Measurements from ENCODE around the gene CCDC63. TPM values are rescaled to one million over a fixed set of nuclear protein-coding genes. Genes with fewer than 3 reads are reported as not detected.

The CCDC63 gene
- total and polyA plus RNA-seq, 9 of the 15 experiments (the other 6 are each of a cell fraction or from before 2014, with no cell fraction given) = not detected

DNA sequence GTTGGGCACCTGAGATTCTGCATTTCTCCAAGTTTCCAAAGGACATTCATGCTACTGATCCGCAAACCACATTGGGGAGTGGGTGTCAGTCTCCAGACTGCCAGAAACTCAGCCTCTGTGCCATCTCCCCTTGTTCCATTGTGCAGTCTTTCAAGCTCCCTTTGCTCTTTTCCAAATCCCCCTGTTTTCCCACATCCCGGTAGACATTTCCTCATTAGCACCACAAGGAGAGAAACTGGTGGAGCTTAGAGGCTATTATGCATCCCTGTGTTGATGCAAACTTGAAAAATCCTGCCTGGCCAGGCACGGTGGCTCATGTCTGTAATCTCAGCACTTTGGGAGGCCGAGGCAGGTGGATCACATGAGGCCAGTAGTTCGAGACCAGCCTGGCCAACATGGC is 10.7 kb downstream of the CCDC63 start:
- Histone ChIP-seq H3K9me3 (replicated peaks; ENCODE audit: control insufficient read depth, insufficient read depth, low read depth, low read length) (no peaks in the 10 kb centered on the region), H2AFZ (ENCODE audit: low read depth, low read length) (no peak overlapping the region), H3K9me1 (ENCODE audit: control insufficient read depth, insufficient read depth, low read length) (no peaks in the 10 kb centered on the region), H4K20me1 (replicated peaks; ENCODE audit: control insufficient read depth, insufficient read depth, low read length) (no peaks in the 10 kb centered on the region), H3K4me1 (replicated peaks in 1 of 2; ENCODE audit: control insufficient read depth in 2 of 2, insufficient read depth in 2 of 2, low read length in 2 of 2) (no peaks in the 10 kb centered on the region; a peak in 1 of 5 replicates), H3K9ac (ENCODE audit: insufficient read depth in 1 of 2, low read depth in 2 of 2, low read length in 2 of 2) (no peak overlapping the region), H3K4me2 (ENCODE audit: insufficient read depth, low read length) (no peak overlapping the region), H3K27ac (ENCODE audit: extremely low read depth, low read depth, low read length) (no peak overlapping the region), H3K79me2 (ENCODE audit: control insufficient read depth, insufficient read depth, low read length) (no peaks in the 10 kb centered on the region), H3K4me3 (no peak overlapping the region), H3K27me3 (ENCODE audit: control insufficient read depth in 2 of 2, insufficient read depth in 2 of 2, low read length in 2 of 2) (peaks cover 11 to 34% of the 10 kb centered on the region in 2 experiments), H3K36me3 (ENCODE audit: control insufficient read depth, insufficient read depth, low read length) (no peaks in the 10 kb centered on the region)
- CTCF ChIA-PET (ENCODE audit: low intra/inter-chr PET ratio) = interaction anchor here (0.6 kb wide), 1 partner anchor 1005 kb away, joined by 3 read pairs; no protein-coding TSS in a partner anchor
- WGBS (ENCODE audit: insufficient coverage, low coverage, missing lambda C conversion rate) = 13% methylated on average over 5 of the region's 5 CpGs
- no peak for FAIRE-seq
- in situ Hi-C loops (cut with MboI) (no loop called here), intact Hi-C loops (cut with micrococcal nuclease) (no loop called here)
- ATAC-seq = no peak
- no peak for DNase-seq (ENCODE audit: extremely low read depth in 1 of 4, low spot score in 3 of 4)
- POLR2A ChIA-PET = no interaction called here
- BruUV-seq (replicated peaks) = no TSS peak
- TF ChIP-seq, protein P1, sequence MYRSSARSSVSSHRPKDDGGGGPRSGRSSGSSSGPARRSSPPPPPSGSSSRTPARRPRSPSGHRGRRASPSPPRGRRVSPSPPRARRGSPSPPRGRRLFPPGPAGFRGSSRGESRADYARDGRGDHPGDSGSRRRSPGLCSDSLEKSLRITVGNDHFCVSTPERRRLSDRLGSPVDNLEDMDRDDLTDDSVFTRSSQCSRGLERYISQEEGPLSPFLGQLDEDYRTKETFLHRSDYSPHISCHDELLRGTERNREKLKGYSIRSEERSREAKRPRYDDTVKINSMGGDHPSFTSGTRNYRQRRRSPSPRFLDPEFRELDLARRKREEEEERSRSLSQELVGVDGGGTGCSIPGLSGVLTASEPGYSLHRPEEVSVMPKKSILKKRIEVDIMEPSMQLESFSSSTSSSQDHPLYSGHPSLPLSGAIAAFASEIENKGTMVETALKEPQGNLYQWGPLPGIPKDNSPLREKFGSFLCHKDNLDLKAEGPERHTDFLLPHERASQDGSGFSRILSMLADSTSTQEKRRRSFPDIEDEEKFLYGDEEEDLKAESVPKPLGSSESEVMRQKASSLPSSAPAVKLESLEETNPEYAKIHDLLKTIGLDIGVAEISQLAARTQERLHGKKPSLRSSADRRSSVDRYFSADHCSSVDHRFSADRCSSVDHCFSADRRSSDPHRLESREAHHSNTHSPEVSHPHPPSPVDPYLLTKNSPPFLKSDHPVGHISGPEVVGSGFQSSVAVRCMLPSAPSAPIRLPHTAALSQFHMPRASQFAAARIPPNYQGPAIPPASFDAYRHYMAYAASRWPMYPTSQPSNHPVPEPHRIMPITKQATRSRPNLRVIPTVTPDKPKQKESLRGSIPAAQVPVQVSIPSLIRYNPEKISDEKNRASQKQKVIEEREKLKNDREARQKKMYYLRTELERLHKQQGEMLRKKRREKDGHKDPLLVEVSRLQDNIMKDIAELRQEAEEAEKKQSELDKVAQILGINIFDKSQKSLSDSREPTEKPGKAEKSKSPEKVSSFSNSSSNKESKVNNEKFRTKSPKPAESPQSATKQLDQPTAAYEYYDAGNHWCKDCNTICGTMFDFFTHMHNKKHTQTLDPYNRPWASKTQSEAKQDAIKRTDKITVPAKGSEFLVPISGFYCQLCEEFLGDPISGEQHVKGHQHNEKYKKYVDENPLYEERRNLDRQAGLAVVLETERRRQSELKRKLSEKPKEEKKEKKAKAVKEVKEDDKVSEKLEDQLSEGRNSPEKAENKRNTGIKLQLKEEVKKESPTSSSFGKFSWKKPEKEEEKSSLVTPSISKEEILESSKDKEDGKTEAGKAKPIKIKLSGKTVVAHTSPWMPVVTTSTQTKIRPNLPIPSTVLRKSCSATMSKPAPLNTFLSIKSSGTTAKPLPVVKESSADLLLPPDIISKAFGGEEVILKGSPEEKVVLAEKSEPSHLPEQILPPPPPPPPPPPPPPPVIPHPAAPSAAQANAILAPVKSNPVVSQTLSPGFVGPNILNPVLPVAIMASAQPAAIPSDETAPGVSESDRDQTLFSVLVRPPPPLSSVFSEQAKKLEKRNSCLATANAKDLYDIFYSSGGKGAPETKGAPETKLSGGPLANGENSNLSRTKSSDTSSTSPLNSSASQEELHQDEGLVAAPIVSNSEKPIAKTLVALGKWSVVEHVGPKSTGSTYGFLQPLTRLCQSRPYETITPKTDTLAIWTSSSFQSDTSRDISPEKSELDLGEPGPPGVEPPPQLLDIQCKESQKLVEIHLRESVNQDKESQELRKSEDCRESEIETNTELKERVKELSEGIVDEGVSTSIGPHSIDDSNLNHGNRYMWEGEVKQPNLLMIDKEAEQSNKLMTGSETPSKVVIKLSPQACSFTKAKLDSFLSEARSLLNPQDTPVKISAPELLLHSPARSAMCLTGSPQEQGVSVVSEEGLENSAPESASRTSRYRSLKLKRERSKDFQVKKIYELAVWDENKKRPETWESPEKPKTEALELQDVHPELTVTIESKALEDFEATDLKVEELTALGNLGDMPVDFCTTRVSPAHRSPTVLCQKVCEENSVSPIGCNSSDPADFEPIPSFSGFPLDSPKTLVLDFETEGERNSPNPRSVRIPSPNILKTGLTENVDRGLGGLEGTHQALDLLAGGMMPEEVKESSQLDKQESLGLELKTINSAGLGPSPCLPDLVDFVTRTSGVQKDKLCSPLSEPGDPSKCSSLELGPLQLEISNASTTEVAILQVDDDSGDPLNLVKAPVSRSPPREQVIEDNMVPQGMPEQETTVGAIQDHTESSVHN (IDR thresholded peaks at IDR 0.05; ENCODE audit: borderline replicate concordance in 1 of 2, low read depth in 1 of 2) = no peak
- TF ChIP-seq, protein P2, sequence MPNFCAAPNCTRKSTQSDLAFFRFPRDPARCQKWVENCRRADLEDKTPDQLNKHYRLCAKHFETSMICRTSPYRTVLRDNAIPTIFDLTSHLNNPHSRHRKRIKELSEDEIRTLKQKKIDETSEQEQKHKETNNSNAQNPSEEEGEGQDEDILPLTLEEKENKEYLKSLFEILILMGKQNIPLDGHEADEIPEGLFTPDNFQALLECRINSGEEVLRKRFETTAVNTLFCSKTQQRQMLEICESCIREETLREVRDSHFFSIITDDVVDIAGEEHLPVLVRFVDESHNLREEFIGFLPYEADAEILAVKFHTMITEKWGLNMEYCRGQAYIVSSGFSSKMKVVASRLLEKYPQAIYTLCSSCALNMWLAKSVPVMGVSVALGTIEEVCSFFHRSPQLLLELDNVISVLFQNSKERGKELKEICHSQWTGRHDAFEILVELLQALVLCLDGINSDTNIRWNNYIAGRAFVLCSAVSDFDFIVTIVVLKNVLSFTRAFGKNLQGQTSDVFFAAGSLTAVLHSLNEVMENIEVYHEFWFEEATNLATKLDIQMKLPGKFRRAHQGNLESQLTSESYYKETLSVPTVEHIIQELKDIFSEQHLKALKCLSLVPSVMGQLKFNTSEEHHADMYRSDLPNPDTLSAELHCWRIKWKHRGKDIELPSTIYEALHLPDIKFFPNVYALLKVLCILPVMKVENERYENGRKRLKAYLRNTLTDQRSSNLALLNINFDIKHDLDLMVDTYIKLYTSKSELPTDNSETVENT (CRISPR knock-in tag; IDR thresholded peaks at IDR 0.05) = no peak
- TF ChIP-seq HEY1 (CRISPR knock-in tag; IDR thresholded peaks at IDR 0.05; ENCODE audit: borderline replicate concordance) (no peak), MCM7 (IDR thresholded peaks at IDR 0.05) (no peak), TARDBP (IDR thresholded peaks at IDR 0.05) (no peak)
- TF ChIP-seq, protein P3, sequence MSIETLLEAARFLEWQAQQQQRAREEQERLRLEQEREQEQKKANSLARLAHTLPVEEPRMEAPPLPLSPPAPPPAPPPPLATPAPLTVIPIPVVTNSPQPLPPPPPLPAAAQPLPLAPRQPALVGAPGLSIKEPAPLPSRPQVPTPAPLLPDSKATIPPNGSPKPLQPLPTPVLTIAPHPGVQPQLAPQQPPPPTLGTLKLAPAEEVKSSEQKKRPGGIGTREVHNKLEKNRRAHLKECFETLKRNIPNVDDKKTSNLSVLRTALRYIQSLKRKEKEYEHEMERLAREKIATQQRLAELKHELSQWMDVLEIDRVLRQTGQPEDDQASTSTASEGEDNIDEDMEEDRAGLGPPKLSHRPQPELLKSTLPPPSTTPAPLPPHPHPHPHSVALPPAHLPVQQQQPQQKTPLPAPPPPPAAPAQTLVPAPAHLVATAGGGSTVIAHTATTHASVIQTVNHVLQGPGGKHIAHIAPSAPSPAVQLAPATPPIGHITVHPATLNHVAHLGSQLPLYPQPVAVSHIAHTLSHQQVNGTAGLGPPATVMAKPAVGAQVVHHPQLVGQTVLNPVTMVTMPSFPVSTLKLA (conservative IDR thresholded peaks at IDR 0.05) = no peak

All from K562 (cell line).